ENCODE measurements around the gene KLHDC8B. TPM values are rescaled to one million over a fixed set of nuclear protein-coding genes. Genes with fewer than 3 reads are reported as not detected.
A peak's percentile ranks its signal among the peaks of the same experiment; 100 is the strongest.
"Not testable (repeated sequence)": the region's sequence is repeated elsewhere in the genome, so short reads cannot be mapped to it uniquely, and the experiment has no call there.

Gene KLHDC8B
- total and polyA plus RNA-seq, 2 donors: 27.3 to 80.8 TPM

DNA sequence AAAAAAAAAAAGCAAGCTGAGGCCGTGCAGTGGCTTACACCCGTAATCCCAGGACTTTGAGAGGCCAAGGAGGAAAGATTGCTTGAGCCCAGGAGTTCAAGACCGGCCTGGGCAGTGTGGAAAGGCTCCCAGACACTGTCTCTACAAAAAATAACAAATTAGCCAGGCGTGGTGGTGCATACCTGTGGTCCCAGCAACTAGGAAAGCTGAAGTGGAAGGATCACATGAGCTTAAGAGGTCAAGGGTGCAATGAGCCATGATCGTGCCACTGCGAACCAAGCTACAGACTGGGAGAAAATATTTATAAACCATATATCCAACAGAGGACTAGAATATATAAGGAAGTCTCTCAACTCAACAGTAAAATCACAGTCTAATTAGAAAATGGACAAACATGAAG lies 10.0 kb downstream of the KLHDC8B start:
- no peaks in the 10 kb centered on the region for H3K36me3 ChIP-seq (ENCODE audit: insufficient read depth)
- no peak for DNase-seq (ENCODE audit: extremely low spot score)
- no peak overlapping the region for H3K4me3 ChIP-seq (ENCODE audit: low read depth, low read length)
- no peaks in the 10 kb centered on the region for H3K4me1 ChIP-seq (ENCODE audit: insufficient read depth)
- H3K27ac ChIP-seq (ENCODE audit: low read depth): no peak overlapping the region
- WGBS: 63% methylated on average over 6 of the region's 6 CpGs

- no peak for DNase-seq (ENCODE audit: extremely low spot score)
- WGBS: 93% methylated on average over 24 of the region's 24 CpGs
- no peaks in the 10 kb centered on the region for H3K4me1 ChIP-seq (ENCODE audit: insufficient read depth)
- H3K36me3 ChIP-seq (ENCODE audit: insufficient read depth): no peaks in the 10 kb centered on the region
- H3K4me3 ChIP-seq (ENCODE audit: low read depth, low read length): no peak overlapping the region
- no peak overlapping the region for H3K27ac ChIP-seq (ENCODE audit: low read depth)
Observed at GRCh38 chr3:49182682-49183081, 11.3 kb downstream of the KLHDC8B start.

GRCh38 chr3:49183873-49184272 lies 12.5 kb downstream of the KLHDC8B start:
- H3K36me3 ChIP-seq (ENCODE audit: insufficient read depth): no peaks in the 10 kb centered on the region
- 58% methylated on average over 1 of the region's 1 CpG for WGBS

DNA sequence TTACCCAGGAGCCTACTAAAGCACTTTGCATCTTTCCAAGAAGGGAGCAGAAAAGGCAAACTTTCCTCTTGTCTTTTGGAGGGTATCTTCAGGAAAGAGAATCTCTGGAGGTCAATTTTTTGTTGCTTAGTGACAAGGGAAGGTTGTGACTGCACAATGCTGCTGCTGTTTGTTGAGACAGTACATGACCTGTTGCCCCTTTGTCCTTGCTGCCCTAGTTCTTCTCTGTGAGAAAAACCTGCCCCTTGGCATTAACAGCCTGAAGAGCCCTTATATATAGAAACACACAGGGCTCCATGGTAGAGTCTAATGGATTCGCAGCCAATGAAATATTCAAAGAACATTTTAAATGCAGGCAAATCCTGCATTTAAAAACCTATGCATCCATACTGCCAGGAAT lies 20.3 kb downstream of the KLHDC8B start:
- 87% methylated on average over 1 of the region's 1 CpG for WGBS
- no peak for DNase-seq (ENCODE audit: extremely low spot score)
- no peak overlapping the region for H3K4me3 ChIP-seq (ENCODE audit: low read depth, low read length)
- H3K27ac ChIP-seq (ENCODE audit: low read depth): no peak overlapping the region
- no peaks in the 10 kb centered on the region for H3K4me1 ChIP-seq (ENCODE audit: insufficient read depth)
- no peaks in the 10 kb centered on the region for H3K36me3 ChIP-seq (ENCODE audit: insufficient read depth)

More at GRCh38 chr3:49183873-49184272, 12.5 kb downstream of the KLHDC8B start:
- Histone ChIP-seq H3K4me3 (ENCODE audit: low read depth, low read length) (no peak overlapping the region), H3K27ac (ENCODE audit: low read depth) (no peak overlapping the region), H3K4me1 (ENCODE audit: insufficient read depth) (no peaks in the 10 kb centered on the region)
- DNase-seq (ENCODE audit: extremely low spot score): no peak

- 68% methylated on average over 3 of the region's 3 CpGs for WGBS
- H3K4me3 ChIP-seq (ENCODE audit: low read depth, low read length): no peak overlapping the region
- no peak for DNase-seq (ENCODE audit: extremely low spot score)
- H3K36me3 ChIP-seq (ENCODE audit: insufficient read depth): no peaks in the 10 kb centered on the region
- no peaks in the 10 kb centered on the region for H3K4me1 ChIP-seq (ENCODE audit: insufficient read depth)
- H3K27ac ChIP-seq (ENCODE audit: low read depth): no peak overlapping the region
Observed at GRCh38 chr3:49198161-49198560, 26.8 kb downstream of the KLHDC8B start.

DNA sequence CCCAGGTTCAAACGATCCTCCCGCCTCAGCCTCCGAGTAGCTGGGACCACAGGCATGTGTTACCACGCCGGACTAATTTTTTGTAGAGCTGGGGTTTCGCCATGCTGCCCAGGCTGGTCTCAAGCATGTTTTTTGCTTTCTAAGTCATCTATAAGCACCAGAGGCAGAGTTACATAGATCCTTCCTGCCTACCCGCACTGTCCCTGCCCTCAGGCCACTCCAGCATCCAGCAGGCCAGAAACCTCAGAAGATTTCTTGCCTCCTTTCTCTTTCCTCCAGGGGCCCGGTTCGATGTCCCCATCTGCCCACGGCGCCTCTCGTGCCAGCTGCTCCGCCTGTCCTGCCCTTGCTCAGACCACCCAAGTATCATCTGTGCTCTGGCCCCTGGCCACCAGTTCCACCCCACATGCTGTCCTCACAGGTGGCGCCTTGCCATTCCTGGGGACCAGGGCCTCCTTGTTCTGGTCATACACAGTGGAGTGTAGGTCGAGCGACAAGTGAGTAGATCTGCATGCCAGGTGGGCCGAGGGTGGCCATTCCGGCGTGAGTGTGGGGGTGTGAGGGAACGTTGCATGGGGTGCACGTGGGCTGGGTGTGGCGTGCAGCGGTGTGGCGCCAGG lies 27.3 kb downstream of the KLHDC8B start:
- Histone ChIP-seq H3K36me3 (ENCODE audit: insufficient read depth) (no peaks in the 10 kb centered on the region), H3K4me1 (ENCODE audit: insufficient read depth) (no peaks in the 10 kb centered on the region), H3K4me3 (ENCODE audit: low read depth, low read length) (peak overlapping the region; percentile 34), H3K27ac (ENCODE audit: low read depth) (no peak overlapping the region)
- 71% methylated on average over 24 of the region's 24 CpGs for WGBS
- no peak for DNase-seq (ENCODE audit: extremely low spot score)

DNA sequence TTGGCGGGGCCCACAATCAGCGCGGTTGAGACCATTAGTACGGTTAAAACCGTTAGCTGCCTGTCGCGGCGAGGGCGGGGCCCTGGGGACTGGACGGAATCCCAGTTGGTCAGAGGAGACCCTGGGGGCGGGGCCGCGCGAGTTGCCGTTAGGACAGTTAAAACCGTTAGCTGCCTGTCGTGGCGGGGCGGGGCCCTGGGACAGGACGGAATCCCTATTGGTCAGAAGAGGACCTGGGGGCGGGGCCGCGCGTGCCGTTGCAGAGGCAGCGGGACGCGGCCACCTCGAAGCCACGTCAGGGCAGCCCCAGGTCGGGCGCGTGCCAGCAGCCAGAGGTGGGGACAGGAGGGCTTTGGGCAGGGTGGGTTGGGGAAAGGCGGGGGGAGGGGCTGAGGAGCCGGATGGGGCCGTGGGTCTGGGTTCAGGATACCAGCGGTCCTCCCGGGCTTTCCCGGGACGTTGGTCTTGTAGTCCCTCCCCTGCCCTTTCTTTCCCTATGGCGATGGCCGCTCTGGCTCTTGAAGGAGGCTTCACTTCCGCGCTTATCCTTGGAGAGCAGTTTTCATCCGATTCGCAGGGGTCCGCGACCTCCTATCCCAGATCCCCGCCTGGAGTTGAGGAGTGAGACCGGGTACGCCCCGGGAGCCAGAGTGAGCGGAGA lies 28.0 kb downstream of the KLHDC8B start:
- H3K4me3 ChIP-seq (ENCODE audit: low read depth, low read length): peak overlapping the region; percentile 34
- 29% methylated on average over 53 of the region's 53 CpGs for WGBS
- no peak for DNase-seq (ENCODE audit: extremely low spot score)
- no peaks in the 10 kb centered on the region for H3K4me1 ChIP-seq (ENCODE audit: insufficient read depth)
- H3K27ac ChIP-seq (ENCODE audit: low read depth): no peak overlapping the region
- H3K36me3 ChIP-seq (ENCODE audit: insufficient read depth): no peaks in the 10 kb centered on the region

DNA sequence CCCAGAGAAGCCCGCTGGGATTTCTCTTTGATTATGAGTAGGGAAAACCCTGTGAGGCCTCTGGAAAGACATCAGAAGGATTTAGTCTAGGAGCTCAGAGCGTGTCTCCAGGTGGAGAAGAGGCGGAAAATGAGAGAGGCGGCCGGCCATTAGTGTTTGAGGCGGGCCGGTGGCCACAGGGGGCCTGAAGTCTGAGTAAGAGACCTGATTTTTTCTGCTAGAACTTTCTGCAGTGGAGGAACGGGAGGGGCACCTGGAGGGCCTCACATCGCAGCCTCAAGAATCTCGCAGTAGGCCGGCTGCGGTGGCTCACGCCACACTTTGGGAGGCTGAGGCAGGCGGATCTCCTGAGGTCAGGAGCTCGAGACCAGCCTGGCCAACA lies 28.5 kb downstream of the KLHDC8B start:
- Histone ChIP-seq H3K4me3 (ENCODE audit: low read depth, low read length) (peak overlapping the region; percentile 34), H3K27ac (ENCODE audit: low read depth) (no peak overlapping the region), H3K36me3 (ENCODE audit: insufficient read depth) (no peaks in the 10 kb centered on the region), H3K4me1 (ENCODE audit: insufficient read depth) (no peaks in the 10 kb centered on the region)
- no peak for DNase-seq (ENCODE audit: extremely low spot score)
- WGBS: 81% methylated on average over 15 of the region's 15 CpGs

DNA sequence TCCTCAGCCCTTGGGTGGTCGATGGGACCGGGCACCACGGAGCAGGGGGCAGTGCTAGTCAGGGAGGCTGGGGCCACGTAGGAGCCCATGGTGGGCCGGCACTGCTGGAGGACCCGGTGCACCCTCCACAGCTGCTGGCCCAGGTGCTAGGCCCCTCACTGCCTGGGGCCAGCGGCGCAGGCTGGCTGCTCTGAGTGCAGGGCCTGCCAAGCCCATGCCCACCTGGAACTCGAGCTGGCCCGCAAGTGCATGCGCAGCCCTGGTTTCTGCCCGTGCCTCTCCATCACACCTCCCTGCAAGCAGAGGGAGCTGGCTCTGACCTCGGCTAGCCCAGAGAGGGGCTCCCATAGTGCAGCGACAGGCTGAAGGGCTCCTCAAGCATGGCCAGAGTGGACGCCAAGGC lies 42.1 kb downstream of the KLHDC8B start:
- no peak overlapping the region for H3K4me3 ChIP-seq (ENCODE audit: low read depth, low read length)
- no peaks in the 10 kb centered on the region for H3K36me3 ChIP-seq (ENCODE audit: insufficient read depth)
- no peak overlapping the region for H3K27ac ChIP-seq (ENCODE audit: low read depth)
- DNase-seq (ENCODE audit: extremely low spot score): no peak
- no peaks in the 10 kb centered on the region for H3K4me1 ChIP-seq (ENCODE audit: insufficient read depth)
- 92% methylated on average over 15 of the region's 15 CpGs for WGBS

GRCh38 chr3:49213998-49214397 lies 42.6 kb downstream of the KLHDC8B start:
- DNase-seq (ENCODE audit: extremely low spot score): no peak
- H3K4me3 ChIP-seq (ENCODE audit: low read depth, low read length): no peak overlapping the region
- WGBS: 84% methylated on average over 2 of the region's 2 CpGs
- H3K36me3 ChIP-seq (ENCODE audit: insufficient read depth): no peaks in the 10 kb centered on the region
- H3K4me1 ChIP-seq (ENCODE audit: insufficient read depth): no peaks in the 10 kb centered on the region
- H3K27ac ChIP-seq (ENCODE audit: low read depth): no peak overlapping the region

DNA sequence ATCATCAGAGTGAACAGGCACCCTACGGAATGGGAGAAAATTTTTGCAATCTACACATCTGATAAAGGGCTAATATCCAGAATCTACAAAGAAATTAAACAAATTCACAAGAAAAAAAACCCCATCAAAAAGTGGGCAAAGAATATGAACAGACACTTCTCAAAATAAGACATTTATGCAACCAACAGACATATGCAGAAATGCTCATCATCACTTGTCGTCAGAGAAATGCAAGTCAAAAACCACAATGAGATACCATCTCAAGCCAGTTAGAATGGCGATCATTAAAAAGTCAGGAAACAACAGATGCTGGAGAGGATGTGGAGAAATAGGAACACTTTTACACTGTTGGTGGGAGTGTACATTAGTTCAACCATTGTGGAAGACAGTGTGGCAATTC lies 45.3 kb downstream of the KLHDC8B start:
- not testable (repeated sequence) for H3K4me1 ChIP-seq (ENCODE audit: insufficient read depth); H3K4me3 ChIP-seq (ENCODE audit: low read depth, low read length); DNase-seq (ENCODE audit: extremely low spot score); H3K27ac ChIP-seq (ENCODE audit: low read depth); H3K36me3 ChIP-seq (ENCODE audit: insufficient read depth)
- WGBS: 83% methylated on average over 3 of the region's 3 CpGs

- not testable (repeated sequence) for H3K4me1 ChIP-seq (ENCODE audit: insufficient read depth); DNase-seq (ENCODE audit: extremely low spot score); H3K27ac ChIP-seq (ENCODE audit: low read depth); H3K4me3 ChIP-seq (ENCODE audit: low read depth, low read length); H3K36me3 ChIP-seq (ENCODE audit: insufficient read depth)
Observed at GRCh38 chr3:49217108-49217507, 45.7 kb downstream of the KLHDC8B start.

DNA sequence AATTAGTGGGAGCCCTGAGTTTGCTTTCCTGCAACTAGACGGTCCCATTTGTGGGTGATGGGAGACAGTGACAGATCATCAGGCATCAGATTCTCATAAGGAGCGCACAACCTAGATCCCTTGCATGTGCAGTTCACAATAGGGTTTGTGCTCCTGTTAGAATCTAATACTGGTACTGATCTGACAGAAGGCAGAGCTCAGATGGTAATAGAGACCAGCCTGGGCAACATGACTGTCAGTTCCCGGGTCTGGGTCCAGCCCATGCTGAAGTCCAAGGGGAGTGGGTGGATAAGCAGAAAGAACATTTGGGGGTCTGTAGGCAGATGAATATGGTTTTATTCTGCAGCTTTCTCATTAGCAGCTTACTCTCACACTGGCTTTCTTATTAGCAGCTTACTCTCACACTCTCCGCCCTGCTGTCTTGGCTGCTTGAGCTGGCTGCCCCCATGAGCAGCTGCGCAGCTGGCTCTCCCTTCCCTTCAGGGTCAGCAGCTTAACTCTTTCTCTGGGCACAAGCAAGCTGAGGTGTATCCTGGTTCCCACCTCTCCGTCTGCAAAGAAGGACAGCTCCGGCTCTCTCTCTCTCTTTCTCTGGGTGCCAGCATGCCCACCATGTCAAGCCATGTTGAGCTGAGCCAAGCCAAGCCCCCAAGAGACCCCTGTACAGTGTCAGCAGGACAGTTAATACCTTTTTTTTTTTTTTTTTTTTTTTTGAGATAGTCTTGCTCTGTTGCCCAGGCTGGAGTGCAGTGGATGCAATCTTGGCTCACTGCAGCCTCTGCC lies 46.5 kb downstream of the KLHDC8B start:
- Histone ChIP-seq H3K27ac (ENCODE audit: low read depth) (no peak overlapping the region), H3K36me3 (ENCODE audit: insufficient read depth) (no peaks in the 10 kb centered on the region), H3K4me3 (ENCODE audit: low read depth, low read length) (no peak overlapping the region), H3K4me1 (ENCODE audit: insufficient read depth) (no peaks in the 10 kb centered on the region)
- 35% methylated on average over 7 of the region's 7 CpGs for WGBS
- DNase-seq (ENCODE audit: extremely low spot score): no peak

GRCh38 chr3:49218471-49218989 lies 47.1 kb downstream of the KLHDC8B start:
- H3K4me1 ChIP-seq (ENCODE audit: insufficient read depth); H3K4me3 ChIP-seq (ENCODE audit: low read depth, low read length); H3K27ac ChIP-seq (ENCODE audit: low read depth); H3K36me3 ChIP-seq (ENCODE audit: insufficient read depth): not testable (repeated sequence)
- peak; percentile 66 for DNase-seq (ENCODE audit: extremely low spot score)
- WGBS: 15% methylated on average over 6 of the region's 6 CpGs

Data from urinary bladder (tissue), 4 donors.